ENCODE measurements around the gene ALKBH7. TPM values are rescaled to one million over a fixed set of nuclear protein-coding genes. Genes with fewer than 3 reads are reported as not detected.
A peak's percentile ranks its signal among the peaks of the same experiment; 100 is the strongest.
"Not testable (repeated sequence)": the region's sequence is repeated elsewhere in the genome, so short reads cannot be mapped to it uniquely, and the experiment has no call there.

Gene ALKBH7
- total and polyA plus RNA-seq, 7 experiments from 2014 or later, result 33.6 to 142 (median 73.4) TPM

DNA sequence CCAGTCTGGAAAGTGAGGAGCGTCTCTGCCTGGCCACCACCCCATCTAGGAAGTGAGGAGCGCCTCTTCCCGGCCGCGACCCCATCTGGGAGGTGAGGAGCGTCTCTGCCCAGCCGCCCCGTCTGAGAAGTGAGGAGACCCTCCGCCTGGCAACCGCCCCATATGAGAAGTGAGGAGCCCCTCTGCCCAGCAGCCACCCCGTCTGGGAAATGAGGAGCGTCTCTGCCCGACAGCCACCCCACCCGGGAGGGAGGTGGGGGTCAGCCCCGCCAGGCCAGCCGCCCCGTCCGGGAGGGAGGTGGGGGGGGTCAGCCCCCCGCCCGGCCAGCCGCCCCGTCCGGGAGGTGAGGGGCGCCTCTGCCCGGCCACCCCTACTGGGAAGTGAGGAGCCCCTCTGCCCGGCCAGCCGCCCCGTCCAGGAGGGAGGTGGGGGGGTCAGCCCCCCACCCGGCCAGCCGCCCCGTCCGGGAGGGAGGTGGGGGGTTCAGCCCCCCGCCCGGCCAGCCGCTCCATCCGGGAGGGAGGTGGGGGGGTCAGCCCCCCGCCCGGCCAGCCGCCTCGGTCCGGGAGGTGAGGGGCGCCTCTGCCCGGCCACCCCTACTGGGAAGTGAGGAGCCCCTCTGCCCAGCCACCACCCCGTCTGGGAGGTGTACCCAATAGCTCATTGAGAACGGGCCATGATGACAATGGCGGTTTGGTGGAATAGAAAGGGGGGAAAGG lies 17.1 kb upstream of the ALKBH7 start:
- not testable (repeated sequence) for ATAC-seq

DNA sequence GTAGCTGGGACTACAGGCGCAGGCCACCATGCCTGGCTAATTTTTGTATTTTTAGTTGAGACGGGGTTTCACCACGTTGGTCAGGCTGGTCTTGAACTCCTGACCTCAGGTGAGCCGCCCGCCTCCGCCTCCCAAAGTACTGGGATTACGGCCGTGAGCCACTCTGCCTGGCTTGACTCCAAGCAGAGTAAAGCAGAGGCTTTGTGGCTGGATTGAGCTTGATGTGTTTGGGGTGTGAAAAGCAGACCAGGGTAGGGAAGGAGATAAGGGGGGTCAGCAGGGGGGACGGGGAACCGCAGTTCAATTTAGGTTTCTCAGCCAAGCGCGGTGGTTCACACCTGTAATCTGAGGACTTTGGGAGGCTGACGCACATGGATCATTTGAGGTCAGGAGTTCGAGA lies 15.4 kb upstream of the ALKBH7 start:
- H3K4me3 Mint-ChIP-seq, result no peak overlapping the region
- peaks cover 0 to 22% (median 12%) of the 10 kb centered on the region in 5 donors for H3K36me3 Mint-ChIP-seq
- POLR2A ChIA-PET, result no interaction called here
- Histone ChIP-seq H3K27me3 (ENCODE audit: control insufficient read depth in 2 of 2, insufficient read depth in 2 of 2, low read length in 2 of 2) (no peaks in the 10 kb centered on the region), H3K36me3 (ENCODE audit: control insufficient read depth in 2 of 3, insufficient read depth in 3 of 3, low read length in 3 of 3) (peaks cover 0 to 31% (median 0%) of the 10 kb centered on the region in 3 experiments), H3K9me3 (ENCODE audit: control insufficient read depth in 2 of 3, low read length in 3 of 3) (no peaks in the 10 kb centered on the region), H3K4me1 (ENCODE audit: control insufficient read depth in 2 of 2, insufficient read depth in 2 of 2, low read length in 2 of 2) (no peaks in the 10 kb centered on the region), H3K4me3 (ENCODE audit: low read length) (no peak overlapping the region), H3K27ac (ENCODE audit: low read depth, low read length) (no peak overlapping the region)
- ATAC-seq (no peak), DNase-seq (no peak)
- H3K27ac Mint-ChIP-seq, result no peak overlapping the region
- no peaks in the 10 kb centered on the region for H3K9me3 Mint-ChIP-seq
- H3K4me1 Mint-ChIP-seq, result peaks cover 3 to 16% (median 5%) of the 10 kb centered on the region in 7 donors
- intact Hi-C loops (cut with micrococcal nuclease), result no loop called here
- no peaks in the 10 kb centered on the region for H3K27me3 Mint-ChIP-seq
- CTCF ChIA-PET, result interaction anchor here (1.1 kb wide), 1 partner anchor 57 kb away, joined by 4 read pairs; no protein-coding TSS in a partner anchor

More for the DNA sequence above, 17.1 kb upstream of the ALKBH7 start:
- CTCF ChIA-PET; H3K9me3 ChIP-seq (ENCODE audit: control insufficient read depth in 2 of 3, low read length in 3 of 3); POLR2A ChIA-PET; H3K4me3 ChIP-seq (ENCODE audit: low read length); DNase-seq; H3K4me1 ChIP-seq (ENCODE audit: control insufficient read depth in 2 of 2, insufficient read depth in 2 of 2, low read length in 2 of 2); H3K4me3 Mint-ChIP-seq; H3K27ac Mint-ChIP-seq; H3K27me3 ChIP-seq (ENCODE audit: control insufficient read depth in 2 of 2, insufficient read depth in 2 of 2, low read length in 2 of 2); H3K27me3 Mint-ChIP-seq; intact Hi-C loops (cut with micrococcal nuclease); H3K9me3 Mint-ChIP-seq; H3K27ac ChIP-seq (ENCODE audit: low read depth, low read length): not testable (repeated sequence)
- peaks cover 0 to 27% (median 15%) of the 10 kb centered on the region in 5 donors for H3K36me3 Mint-ChIP-seq
- peaks cover 0 to 12% (median 5%) of the 10 kb centered on the region in 7 donors for H3K4me1 Mint-ChIP-seq
- peaks cover 0 to 25% (median 0%) of the 10 kb centered on the region in 3 experiments for H3K36me3 ChIP-seq (ENCODE audit: control insufficient read depth in 2 of 3, insufficient read depth in 3 of 3, low read length in 3 of 3)

DNA sequence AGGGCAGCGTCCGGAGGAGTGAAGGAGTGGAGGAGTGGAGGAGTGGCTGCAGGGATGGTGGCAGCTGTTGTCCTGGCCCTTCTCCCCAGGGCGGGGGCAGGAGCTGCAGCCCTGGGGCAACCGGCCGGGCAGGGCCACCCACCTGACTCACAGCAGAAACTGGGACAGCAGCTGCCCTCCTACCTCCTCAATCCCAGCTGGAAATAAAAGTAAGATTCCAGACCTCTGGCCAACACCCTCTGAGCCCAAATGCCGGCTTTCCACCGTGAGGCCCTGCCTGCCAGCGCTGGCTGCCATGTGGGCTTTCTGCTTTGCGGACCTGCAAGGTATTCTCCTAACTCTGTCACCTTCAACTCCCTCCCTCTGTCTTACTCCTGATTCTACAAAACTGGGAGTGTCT lies 14.6 kb upstream of the ALKBH7 start:
- H3K4me1 Mint-ChIP-seq, result peaks cover 10 to 22% (median 13%) of the 10 kb centered on the region in 7 donors
- POLR2A ChIA-PET, result interaction anchor here (0.6 kb wide), 1 partner anchor 118 kb away, joined by 3 read pairs; no protein-coding TSS in a partner anchor
- peak overlapping the region in 1 of 9 donors; percentile 31 for H3K27ac Mint-ChIP-seq

DNA sequence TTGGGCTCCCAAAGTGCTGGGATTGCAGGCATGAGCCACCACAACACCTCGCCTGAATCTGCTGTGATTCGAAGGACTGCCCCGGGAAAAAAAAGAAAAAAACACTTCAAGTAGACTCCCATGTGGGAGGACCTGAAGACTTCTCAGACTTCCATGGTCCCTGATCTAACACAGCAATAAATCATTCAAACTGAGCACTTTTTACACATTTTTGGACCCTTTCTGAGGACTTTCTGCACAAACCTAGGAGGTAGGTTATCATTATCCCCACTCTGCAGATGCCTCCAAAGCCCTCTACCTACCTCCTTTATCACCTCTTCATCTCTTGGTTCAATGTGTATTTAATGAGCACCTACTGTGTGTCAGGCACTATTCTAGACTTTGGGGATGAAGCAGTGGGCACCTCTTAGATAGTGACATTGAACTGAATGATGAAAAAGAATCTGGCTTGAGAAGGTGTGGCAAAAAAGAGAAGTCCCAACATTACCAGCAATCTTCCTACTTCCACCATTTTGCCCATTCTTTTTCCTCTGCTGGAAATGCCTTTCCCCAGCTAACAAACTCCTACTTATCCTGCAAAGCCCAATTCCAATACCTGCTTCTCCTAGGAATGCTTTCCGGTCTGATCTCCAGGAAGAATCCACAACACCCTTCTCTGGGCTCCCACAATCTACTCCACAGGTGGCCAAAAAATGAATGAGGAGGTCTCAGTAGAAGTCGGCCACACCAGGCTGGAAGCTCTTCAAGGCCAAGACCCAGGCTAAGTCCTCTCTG lies 12.8 kb upstream of the ALKBH7 start:
- ChIA-PET POLR2A (interaction anchor here (0.6 to 5.5 kb wide), 4 partner anchors 13 to 649 kb away, joined by 3 to 85 read pairs (median 4); partner anchors contain the start of genes ALKBH7 and PSPN), CTCF (interaction anchor here (0.6 to 0.7 kb wide), 2 partner anchors 13 to 144 kb away, joined by 3 to 6 read pairs; partner anchors contain the start of gene ALKBH7)
- DNase-seq, result no peak

More for the DNA sequence above, 14.6 kb upstream of the ALKBH7 start:
- no peak overlapping the region for H3K27ac ChIP-seq (ENCODE audit: low read depth, low read length)
- H3K4me1 ChIP-seq (ENCODE audit: control insufficient read depth in 2 of 2, insufficient read depth in 2 of 2, low read length in 2 of 2), result peaks cover 1 to 5% of the 10 kb centered on the region in 2 donors
- peaks cover 0 to 25% (median 0%) of the 10 kb centered on the region in 3 experiments for H3K36me3 ChIP-seq (ENCODE audit: control insufficient read depth in 2 of 3, insufficient read depth in 3 of 3, low read length in 3 of 3)
- H3K4me3 ChIP-seq (ENCODE audit: low read length), result no peak overlapping the region
- no peaks in the 10 kb centered on the region for H3K9me3 ChIP-seq (ENCODE audit: control insufficient read depth in 2 of 3, low read length in 3 of 3)
- H3K9me3 Mint-ChIP-seq, result no peaks in the 10 kb centered on the region
- intact Hi-C loops (cut with micrococcal nuclease), result no loop called here
- CTCF ChIA-PET, result no interaction called here
- no peaks in the 10 kb centered on the region for H3K27me3 Mint-ChIP-seq
- peaks cover 0 to 14% (median 12%) of the 10 kb centered on the region in 5 donors for H3K36me3 Mint-ChIP-seq
- H3K4me3 Mint-ChIP-seq, result no peak overlapping the region
- ATAC-seq (no peak), DNase-seq (no peak)
- no peaks in the 10 kb centered on the region for H3K27me3 ChIP-seq (ENCODE audit: control insufficient read depth in 2 of 2, insufficient read depth in 2 of 2, low read length in 2 of 2)

DNA sequence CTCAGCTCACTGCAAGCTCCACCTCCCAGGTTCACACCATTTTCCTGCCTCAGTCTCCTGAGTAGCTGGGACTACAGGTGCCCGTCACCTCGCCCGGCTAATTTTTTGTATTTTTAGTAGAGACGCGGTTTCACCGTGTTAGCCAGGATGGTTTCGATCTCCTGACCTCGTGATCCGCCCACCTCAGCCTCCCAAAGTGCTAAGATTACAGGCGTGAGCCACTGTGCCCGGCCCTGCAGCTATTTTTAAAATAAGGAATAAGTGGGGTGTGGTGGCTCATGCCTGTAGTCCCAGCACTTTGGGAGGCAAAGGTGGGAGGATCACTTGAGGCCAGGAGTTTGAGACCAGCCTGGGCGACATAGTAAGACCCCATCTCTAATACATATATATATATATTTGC lies 12.1 kb upstream of the ALKBH7 start:
- not testable (repeated sequence) for H3K4me3 ChIP-seq (ENCODE audit: low read length); ATAC-seq; H3K27me3 Mint-ChIP-seq; H3K9me3 ChIP-seq (ENCODE audit: control insufficient read depth in 2 of 3, low read length in 3 of 3); H3K27me3 ChIP-seq (ENCODE audit: control insufficient read depth in 2 of 2, insufficient read depth in 2 of 2, low read length in 2 of 2); H3K27ac ChIP-seq (ENCODE audit: low read depth, low read length); H3K9me3 Mint-ChIP-seq; DNase-seq
- H3K4me1 Mint-ChIP-seq, result peaks cover 10 to 32% (median 20%) of the 10 kb centered on the region in 7 donors
- intact Hi-C loops (cut with micrococcal nuclease), result loop anchor here in 1 of 2 donors (2.0 to 5.0 kb wide), 4 partner anchors 80 to 738 kb away; partner anchors contain the start of genes SAFB and SAFB2
- H3K4me3 Mint-ChIP-seq, result peak overlapping the region in 5 of 10 donors; percentile 61 to 100 (median 65)
- peak overlapping the region in 3 of 9 donors; percentile 87 to 88 (median 87) for H3K27ac Mint-ChIP-seq
- peaks cover 10 to 13% of the 10 kb centered on the region in 2 donors for H3K4me1 ChIP-seq (ENCODE audit: control insufficient read depth in 2 of 2, insufficient read depth in 2 of 2, low read length in 2 of 2)
- peaks cover 4 to 41% (median 6%) of the 10 kb centered on the region in 3 experiments for H3K36me3 ChIP-seq (ENCODE audit: control insufficient read depth in 2 of 3, insufficient read depth in 3 of 3, low read length in 3 of 3)
- ChIA-PET CTCF (interaction anchor here (0.6 to 1.9 kb wide), 3 partner anchors 12 to 489 kb away, joined by 3 to 9 read pairs (median 3); partner anchors contain the start of gene ALKBH7), POLR2A (interaction anchor here (0.6 to 5.5 kb wide), 5 partner anchors 13 to 648 kb away, joined by 3 to 85 read pairs (median 3); partner anchors contain the start of genes ALKBH7, KHSRP and PSPN)
- peaks cover 0 to 22% (median 12%) of the 10 kb centered on the region in 5 donors for H3K36me3 Mint-ChIP-seq

More for the DNA sequence above, 12.8 kb upstream of the ALKBH7 start:
- no peak overlapping the region for H3K27ac ChIP-seq (ENCODE audit: low read depth, low read length)
- H3K27me3 Mint-ChIP-seq, result no peaks in the 10 kb centered on the region
- H3K36me3 ChIP-seq (ENCODE audit: control insufficient read depth in 2 of 3, insufficient read depth in 3 of 3, low read length in 3 of 3), result peaks cover 0 to 34% (median 0%) of the 10 kb centered on the region in 3 experiments
- H3K36me3 Mint-ChIP-seq, result peaks cover 0 to 19% (median 12%) of the 10 kb centered on the region in 5 donors
- peaks cover 10 to 32% (median 21%) of the 10 kb centered on the region in 7 donors for H3K4me1 Mint-ChIP-seq
- H3K9me3 ChIP-seq (ENCODE audit: control insufficient read depth in 2 of 3, low read length in 3 of 3), result no peaks in the 10 kb centered on the region
- H3K27me3 ChIP-seq (ENCODE audit: control insufficient read depth in 2 of 2, insufficient read depth in 2 of 2, low read length in 2 of 2), result no peaks in the 10 kb centered on the region
- H3K4me3 ChIP-seq (ENCODE audit: low read length), result no peak overlapping the region
- ATAC-seq, result no peak
- intact Hi-C loops (cut with micrococcal nuclease), result loop anchor here in 1 of 2 donors (2.0 to 5.0 kb wide), 4 partner anchors 79 to 737 kb away; partner anchors contain the start of genes SAFB and SAFB2
- H3K9me3 Mint-ChIP-seq, result no peaks in the 10 kb centered on the region
- peak overlapping the region in 3 of 9 donors; percentile 25 to 56 (median 39) for H3K27ac Mint-ChIP-seq
- peaks cover 10 to 13% of the 10 kb centered on the region in 2 donors for H3K4me1 ChIP-seq (ENCODE audit: control insufficient read depth in 2 of 2, insufficient read depth in 2 of 2, low read length in 2 of 2)
- H3K4me3 Mint-ChIP-seq, result peak overlapping the region in 4 of 10 donors; percentile 3 to 71 (median 46)

DNA sequence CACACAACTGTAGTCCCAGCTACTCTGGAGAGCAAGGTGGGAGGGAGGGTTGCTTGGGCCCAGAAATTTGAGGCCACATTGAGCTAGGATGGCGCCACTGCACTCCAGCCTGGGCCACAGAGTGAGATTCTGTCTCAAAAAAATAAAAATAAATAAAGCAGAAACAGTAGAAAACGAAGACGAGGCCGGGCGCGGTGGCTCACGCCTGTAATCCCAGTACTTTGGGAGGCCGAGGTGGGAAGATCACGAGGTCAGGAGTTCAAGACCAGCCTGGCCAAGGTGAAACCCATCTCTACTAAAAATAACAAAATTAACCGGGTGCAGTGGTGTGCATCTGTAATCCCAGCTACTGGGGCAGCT lies 11.8 kb upstream of the ALKBH7 start:
- intact Hi-C loops (cut with micrococcal nuclease), result loop anchor here (1.0 to 5.0 kb wide), 13 partner anchors 11 to 739 kb away; partner anchors contain the start of genes GTF2F1 (in 2 of the 2), ALKBH7 (in 1 of the 2), CATSPERD (in 1 of the 2) and GPR108 (in 1 of the 2)
- Histone ChIP-seq H3K4me3 (ENCODE audit: low read length) (peak overlapping the region; percentile 76), H3K4me1 (ENCODE audit: control insufficient read depth in 2 of 2, insufficient read depth in 2 of 2, low read length in 2 of 2) (peaks cover 10 to 13% of the 10 kb centered on the region in 2 donors), H3K27ac (ENCODE audit: low read depth, low read length) (peak overlapping the region; percentile 82), H3K36me3 (ENCODE audit: control insufficient read depth in 2 of 3, insufficient read depth in 3 of 3, low read length in 3 of 3) (peaks cover 8 to 45% (median 8%) of the 10 kb centered on the region in 3 experiments)
- POLR2A ChIA-PET, result interaction anchor here (0.7 to 5.5 kb wide), 5 partner anchors 12 to 530 kb away, joined by 3 to 85 read pairs (median 3); partner anchors contain the start of genes ALKBH7, GTF2F1, KHSRP and PSPN
- H3K27me3 Mint-ChIP-seq; H3K9me3 Mint-ChIP-seq; DNase-seq; H3K9me3 ChIP-seq (ENCODE audit: control insufficient read depth in 2 of 3, low read length in 3 of 3); ATAC-seq; H3K27me3 ChIP-seq (ENCODE audit: control insufficient read depth in 2 of 2, insufficient read depth in 2 of 2, low read length in 2 of 2): not testable (repeated sequence)
- CTCF ChIA-PET, result interaction anchor here (0.7 to 1.9 kb wide), 2 partner anchors 11 to 488 kb away, joined by 3 to 9 read pairs; partner anchors contain the start of gene ALKBH7
- peak overlapping the region in 9 of 10 donors; percentile 83 to 100 (median 96) for H3K4me3 Mint-ChIP-seq
- H3K27ac Mint-ChIP-seq, result peak overlapping the region; percentile 23 to 98 (median 87)
- peaks cover 10 to 32% (median 20%) of the 10 kb centered on the region in 7 donors for H3K4me1 Mint-ChIP-seq
- peaks cover 0 to 23% (median 12%) of the 10 kb centered on the region in 5 donors for H3K36me3 Mint-ChIP-seq
